Fibroblast of mammary gland (primary cell): ENCODE measurements around the gene PLXNA4.

Source experiments
- DNase-seq: peaks from one replicate; pipeline ENCODE4 v3.0.0-alpha.2; 2010; ENCODE audit warnings: low read depth
- H3K4me3 ChIP-seq: 2 replicates; pipeline ENCODE4 v1.5.1; 2011; ENCODE audit warnings: low read depth, mild to moderate bottlenecking, low read length, moderate library complexity; ENCODE audit not compliant: control insufficient read depth
- TF ChIP-seq, protein P1 (sequence below): conservative IDR thresholded peaks from 2 replicates; pipeline ENCODE4 v1.5.1; 2011; ENCODE audit warnings: low read depth, low read length, inconsistent platforms; ENCODE audit not compliant: control insufficient read depth, insufficient read depth

Gene PLXNA4

DNA sequence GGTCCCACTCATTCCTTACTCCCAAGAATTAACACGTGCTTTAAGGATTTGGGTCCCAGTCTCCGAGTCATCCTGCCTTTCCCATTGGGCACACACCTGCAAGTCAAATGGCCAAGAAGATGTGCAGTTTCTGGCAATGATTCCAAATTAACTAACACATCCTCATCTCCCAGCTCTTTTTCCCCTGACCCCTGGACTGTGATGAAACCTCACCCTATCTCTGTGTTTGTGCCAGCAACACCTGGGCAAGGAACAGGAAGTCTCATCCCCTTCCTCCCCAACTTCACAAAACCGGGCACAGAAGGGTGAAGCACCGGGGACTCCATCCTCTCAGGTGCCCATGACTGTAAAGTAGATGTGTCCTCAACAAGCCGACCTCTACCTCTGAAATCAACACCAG is 54.8 kb downstream of the PLXNA4 start:
- H3K4me3 ChIP-seq = no peak overlapping the region
- no peak for DNase-seq
- TF ChIP-seq, protein P1, sequence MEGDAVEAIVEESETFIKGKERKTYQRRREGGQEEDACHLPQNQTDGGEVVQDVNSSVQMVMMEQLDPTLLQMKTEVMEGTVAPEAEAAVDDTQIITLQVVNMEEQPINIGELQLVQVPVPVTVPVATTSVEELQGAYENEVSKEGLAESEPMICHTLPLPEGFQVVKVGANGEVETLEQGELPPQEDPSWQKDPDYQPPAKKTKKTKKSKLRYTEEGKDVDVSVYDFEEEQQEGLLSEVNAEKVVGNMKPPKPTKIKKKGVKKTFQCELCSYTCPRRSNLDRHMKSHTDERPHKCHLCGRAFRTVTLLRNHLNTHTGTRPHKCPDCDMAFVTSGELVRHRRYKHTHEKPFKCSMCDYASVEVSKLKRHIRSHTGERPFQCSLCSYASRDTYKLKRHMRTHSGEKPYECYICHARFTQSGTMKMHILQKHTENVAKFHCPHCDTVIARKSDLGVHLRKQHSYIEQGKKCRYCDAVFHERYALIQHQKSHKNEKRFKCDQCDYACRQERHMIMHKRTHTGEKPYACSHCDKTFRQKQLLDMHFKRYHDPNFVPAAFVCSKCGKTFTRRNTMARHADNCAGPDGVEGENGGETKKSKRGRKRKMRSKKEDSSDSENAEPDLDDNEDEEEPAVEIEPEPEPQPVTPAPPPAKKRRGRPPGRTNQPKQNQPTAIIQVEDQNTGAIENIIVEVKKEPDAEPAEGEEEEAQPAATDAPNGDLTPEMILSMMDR = no peak

DNA sequence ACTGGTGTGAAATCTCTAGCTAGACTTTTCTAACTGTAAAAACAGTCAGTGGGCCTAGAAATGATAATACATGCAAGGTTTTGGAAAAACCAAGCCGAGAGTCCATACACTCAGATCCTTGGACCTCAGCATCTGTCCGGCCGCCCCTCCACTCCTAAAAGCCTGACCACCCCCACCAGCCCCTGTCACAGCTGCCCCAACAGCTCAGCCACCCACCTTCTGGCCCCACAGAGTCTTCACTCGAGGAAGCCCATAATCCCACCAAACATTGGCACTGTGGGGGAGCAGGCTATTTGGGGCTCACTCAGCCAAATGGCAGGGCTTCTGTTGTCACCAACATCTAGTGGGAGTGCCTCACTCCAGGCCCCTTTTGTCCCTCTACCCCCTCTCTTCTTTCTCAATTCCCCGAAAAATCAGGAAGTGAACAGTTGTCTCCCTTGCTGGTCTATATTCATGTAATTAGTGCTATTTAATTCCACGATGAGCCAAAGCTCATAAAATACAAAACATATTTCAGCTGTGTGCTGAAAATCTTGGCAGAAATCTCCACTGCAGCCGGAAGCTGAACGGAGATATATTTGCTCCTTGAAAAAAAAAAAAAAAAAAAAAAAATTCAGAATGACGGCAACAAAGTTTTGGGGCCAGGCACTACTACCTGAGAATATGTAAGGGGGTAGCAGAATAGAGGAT is 55.5 kb downstream of the PLXNA4 start:
- TF ChIP-seq, protein P1 = no peak
- no peak overlapping the region for H3K4me3 ChIP-seq
- DNase-seq = no peak

DNA sequence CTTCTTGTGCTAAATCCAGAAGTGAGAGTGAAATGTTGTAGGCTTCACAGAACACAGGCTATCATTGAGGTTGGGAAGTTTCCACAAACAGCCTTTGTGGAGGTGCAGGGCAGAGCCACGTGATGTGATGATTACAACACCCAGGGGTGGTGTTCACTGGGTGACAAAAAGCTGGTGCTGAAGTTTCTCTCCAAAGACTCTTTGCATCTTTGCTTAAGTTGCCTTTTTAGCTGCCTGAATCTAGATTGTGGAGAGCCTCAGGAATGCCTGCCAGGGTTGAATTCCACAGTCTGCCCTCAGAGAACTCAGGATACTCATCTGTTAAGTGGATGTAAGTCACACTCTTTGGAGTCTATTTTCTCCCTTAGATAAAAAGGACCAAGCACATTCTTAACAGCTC is 56.3 kb downstream of the PLXNA4 start:
- no peak overlapping the region for H3K4me3 ChIP-seq
- no peak for DNase-seq
- TF ChIP-seq, protein P1 = no peak

DNA sequence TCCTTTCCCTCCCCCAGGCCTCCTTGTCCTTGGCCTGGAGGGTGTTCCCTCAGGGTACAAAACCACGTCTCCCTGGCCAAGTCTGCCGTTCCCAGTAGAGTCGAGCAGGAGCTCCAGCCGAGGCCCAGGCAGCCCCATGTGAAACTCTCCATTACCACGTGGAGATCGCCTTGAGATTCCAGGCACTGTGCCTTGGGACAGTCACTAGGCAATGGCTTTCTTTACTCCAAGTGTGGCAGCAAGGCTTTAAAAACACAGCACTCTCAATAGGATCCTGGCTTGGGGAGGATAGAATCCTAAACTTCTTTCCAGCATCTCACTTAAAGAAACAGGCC is 57.5 kb downstream of the PLXNA4 start:
- H3K4me3 ChIP-seq = no peak overlapping the region
- TF ChIP-seq, protein P1 = no peak
- no peak for DNase-seq

DNA sequence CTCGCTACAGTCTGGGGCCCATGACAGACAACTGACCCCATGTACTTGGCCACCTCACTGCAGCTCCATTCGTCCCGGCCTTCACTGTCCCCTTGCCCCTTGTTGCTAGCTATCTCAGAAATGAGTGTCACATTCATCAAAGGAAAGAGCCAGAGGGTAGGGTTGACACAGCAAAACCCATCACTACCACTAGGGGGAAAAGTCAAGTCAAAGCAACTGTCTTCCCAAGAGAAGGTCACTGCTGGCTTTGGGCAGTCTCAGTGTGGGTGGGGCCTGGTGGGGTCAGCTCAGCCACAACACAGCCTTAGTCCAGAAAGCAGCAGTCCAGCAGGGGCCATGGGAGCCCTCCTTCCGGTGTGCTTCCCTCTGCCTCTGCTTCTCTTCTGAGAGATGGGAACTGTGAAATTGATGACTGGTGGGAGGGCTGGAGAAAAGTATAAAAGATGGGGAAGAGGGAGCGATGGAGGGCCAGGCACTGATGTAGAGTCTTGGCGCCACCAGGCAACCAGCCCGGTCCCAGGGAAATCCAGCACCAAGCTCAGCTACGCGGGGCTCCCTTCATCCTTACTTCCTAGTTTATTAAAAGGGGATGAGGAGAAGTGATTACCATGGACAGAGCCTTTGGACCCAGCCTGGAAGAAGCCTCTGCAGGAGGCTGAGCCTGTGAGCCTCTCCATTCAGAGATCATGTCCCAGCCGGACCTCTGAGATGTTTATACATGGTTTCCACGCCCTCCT is 58.0 kb downstream of the PLXNA4 start:
- peak; percentile 25 for DNase-seq
- TF ChIP-seq, protein P1 = peak; percentile 47
- no peak overlapping the region for H3K4me3 ChIP-seq

DNA sequence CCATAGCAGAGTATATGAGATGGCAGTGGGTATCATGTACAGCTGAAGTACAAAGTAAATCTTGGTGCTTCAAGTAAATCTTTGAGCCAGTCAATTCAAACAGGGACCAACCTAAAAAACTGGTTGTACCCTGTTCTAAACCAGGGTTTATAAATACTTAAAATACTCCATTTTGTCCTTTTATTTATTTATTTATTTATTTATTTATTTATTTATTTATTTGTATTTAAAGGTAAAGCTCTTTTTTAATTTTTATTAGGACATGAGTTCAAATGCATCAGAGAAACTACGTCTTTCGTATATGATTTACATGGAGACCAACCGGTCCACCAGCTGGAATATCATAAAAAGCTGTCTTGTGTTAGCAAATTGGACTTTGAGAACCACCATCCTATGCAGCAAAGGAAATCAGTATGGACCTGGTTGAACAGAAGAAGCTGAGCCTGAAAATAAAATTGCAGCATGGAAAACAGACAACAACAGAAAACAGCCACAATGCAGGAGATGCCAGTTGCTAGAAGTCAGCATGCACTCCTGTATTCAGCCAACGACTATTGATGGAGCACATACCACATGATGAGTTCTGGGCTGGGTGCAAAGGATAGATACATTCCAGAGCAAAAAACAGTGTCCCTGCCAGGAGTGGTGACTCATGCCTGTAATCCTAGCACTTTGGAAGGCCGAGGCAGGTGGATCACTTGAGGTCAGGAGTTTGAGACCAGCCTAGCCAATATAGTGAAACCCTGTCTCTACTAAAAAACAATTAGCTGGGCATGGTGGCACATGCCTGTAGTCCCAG is 60.0 kb downstream of the PLXNA4 start:
- DNase-seq = peak; percentile 64
- TF ChIP-seq, protein P1 = no peak
- H3K4me3 ChIP-seq = no peak overlapping the region
